Measurements from ENCODE around the gene DTD1.

DNA sequence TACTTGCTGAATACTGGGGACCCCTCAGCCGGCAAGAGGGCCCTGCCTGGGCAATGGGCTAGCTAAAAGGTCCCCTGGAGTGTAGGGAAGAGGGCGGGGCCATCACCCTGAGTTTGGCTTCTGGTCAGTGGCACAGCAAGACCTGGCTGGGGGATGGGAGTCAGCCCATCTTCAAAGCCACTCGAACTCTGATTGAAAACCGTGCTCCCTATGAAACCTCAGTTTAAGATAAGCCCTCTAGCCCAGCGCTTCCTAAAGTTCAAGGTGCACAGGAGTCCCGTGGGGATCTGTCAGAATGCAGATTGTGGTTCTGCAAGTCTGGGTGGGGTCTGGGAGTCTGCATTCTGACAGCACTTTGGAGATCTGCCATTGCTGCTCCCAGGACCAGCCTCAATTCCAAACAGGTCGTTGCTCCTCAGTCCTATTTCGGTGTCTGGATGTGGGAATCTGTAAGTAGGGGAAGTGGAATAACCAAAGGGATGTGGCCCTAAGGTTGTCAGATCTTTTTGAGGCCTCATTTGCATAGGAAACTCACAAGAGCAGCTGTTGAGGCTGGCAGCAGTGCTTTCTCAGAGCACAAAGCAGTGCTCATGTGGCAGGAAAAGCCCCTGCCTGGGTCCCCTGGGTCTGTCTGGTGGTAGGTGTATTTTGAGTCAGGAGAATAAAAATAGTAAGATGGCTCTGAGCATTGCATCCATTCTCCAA, 140.5 kb downstream of the DTD1 start:
- TF ChIP-seq, protein P1, sequence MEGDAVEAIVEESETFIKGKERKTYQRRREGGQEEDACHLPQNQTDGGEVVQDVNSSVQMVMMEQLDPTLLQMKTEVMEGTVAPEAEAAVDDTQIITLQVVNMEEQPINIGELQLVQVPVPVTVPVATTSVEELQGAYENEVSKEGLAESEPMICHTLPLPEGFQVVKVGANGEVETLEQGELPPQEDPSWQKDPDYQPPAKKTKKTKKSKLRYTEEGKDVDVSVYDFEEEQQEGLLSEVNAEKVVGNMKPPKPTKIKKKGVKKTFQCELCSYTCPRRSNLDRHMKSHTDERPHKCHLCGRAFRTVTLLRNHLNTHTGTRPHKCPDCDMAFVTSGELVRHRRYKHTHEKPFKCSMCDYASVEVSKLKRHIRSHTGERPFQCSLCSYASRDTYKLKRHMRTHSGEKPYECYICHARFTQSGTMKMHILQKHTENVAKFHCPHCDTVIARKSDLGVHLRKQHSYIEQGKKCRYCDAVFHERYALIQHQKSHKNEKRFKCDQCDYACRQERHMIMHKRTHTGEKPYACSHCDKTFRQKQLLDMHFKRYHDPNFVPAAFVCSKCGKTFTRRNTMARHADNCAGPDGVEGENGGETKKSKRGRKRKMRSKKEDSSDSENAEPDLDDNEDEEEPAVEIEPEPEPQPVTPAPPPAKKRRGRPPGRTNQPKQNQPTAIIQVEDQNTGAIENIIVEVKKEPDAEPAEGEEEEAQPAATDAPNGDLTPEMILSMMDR (IDR thresholded peaks at IDR 0.05; ENCODE audit: borderline replicate concordance, extremely low read depth, low read length, poor library complexity, severe bottlenecking): no peak
- no peak for TF ChIP-seq EZH2 (IDR thresholded peaks at IDR 0.05; ENCODE audit: borderline replicate concordance, low read depth, low read length, severe bottlenecking)
